B cell (primary cell): Measurements from ENCODE around the gene TENT5C.

Source experiments
- CTCF ChIP-seq: fragments of 200-600 bp; IDR thresholded peaks from one replicate; pipeline ENCODE4 v1.8.0; 2022; ENCODE audit warnings: antibody characterized with exemption, mild to moderate bottlenecking
- EZH2 ChIP-seq: IDR thresholded peaks from 2 replicates; pipeline ENCODE4 v1.6.1; 2012; ENCODE audit warnings: borderline replicate concordance, low read depth, mild to moderate bottlenecking, moderate library complexity, low read length; ENCODE audit not compliant: insufficient read depth, poor library complexity, severe bottlenecking

DNA sequence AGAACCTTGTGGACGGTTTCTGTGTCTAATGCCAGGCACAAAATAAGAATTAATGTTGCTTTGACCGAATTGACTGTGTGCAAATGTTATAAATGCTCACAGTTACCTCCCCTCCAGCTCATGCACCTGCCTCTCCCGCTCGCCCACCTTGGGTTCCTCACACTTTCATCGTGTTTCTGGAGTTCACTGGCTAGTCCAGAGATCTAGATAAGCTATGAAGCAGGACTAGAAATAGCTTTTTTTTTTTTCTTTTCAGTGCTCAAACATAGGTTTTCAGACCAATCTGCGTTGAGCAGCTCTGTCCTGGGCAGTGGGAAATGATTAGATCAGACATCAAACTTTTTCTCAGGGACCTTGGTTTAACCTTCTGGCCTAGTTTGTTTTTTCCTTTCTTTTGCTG is 11.1 kb downstream of the TENT5C start:
- TF ChIP-seq CTCF (no peak), EZH2 (no peak)
